Measurements from ENCODE around the gene TMEM33.

Gene TMEM33

GRCh38 chr4:41940834-41941233 is 5.6 kb downstream of the TMEM33 start:
- no peak for DNase-seq

GRCh38 chr4:41943506-41943905 is 8.3 kb downstream of the TMEM33 start:
- no peak for DNase-seq

GRCh38 chr4:41944089-41944488 is 8.9 kb downstream of the TMEM33 start:
- DNase-seq, result no peak

- DNase-seq, result no peak
Observed at GRCh38 chr4:41949531-41949930, 14.3 kb downstream of the TMEM33 start.

- peak; percentile 26 to 47 (median 47) for DNase-seq
Observed at GRCh38 chr4:41957634-41958033, 22.4 kb downstream of the TMEM33 start.

- DNase-seq, result peak; percentile 55 to 61 (median 61)
Observed at GRCh38 chr4:41963105-41963504, 27.9 kb downstream of the TMEM33 start.

GRCh38 chr4:41964401-41964800 is 29.2 kb downstream of the TMEM33 start:
- DNase-seq, result no peak

GRCh38 chr4:41967392-41967791 is 32.2 kb downstream of the TMEM33 start:
- DNase-seq, result no peak

- peak; percentile 66 to 77 (median 67) for DNase-seq
Observed at GRCh38 chr4:41969671-41970070, 34.4 kb downstream of the TMEM33 start.

GRCh38 chr4:41975341-41975740 is 40.1 kb downstream of the TMEM33 start:
- no peak for DNase-seq

GRCh38 chr4:41976775-41977516 is 41.7 kb downstream of the TMEM33 start:
- DNase-seq, result no peak

GRCh38 chr4:41977709-41978108 is 42.5 kb downstream of the TMEM33 start:
- peak; percentile 46 to 60 (median 47) for DNase-seq

- DNase-seq, result no peak
Observed at GRCh38 chr4:41981456-41981855, 46.2 kb downstream of the TMEM33 start, which contains the start of gene DCAF4L1. Gene DCAF4L1, plus strand, starts transcription at chr4:41981756. Its CDS starts 37 bp downstream, at chr4:41981793.

- DNase-seq, result no peak
Observed at GRCh38 chr4:41982716-41983115, 47.5 kb downstream of the TMEM33 start.

- DNase-seq, result no peak
Observed at GRCh38 chr4:41985151-41985550, 49.9 kb downstream of the TMEM33 start.

- DNase-seq, result no peak
Observed at GRCh38 chr4:41989994-41990364, 54.8 kb downstream of the TMEM33 start.

GRCh38 chr4:41990365-41991111 is 55.3 kb downstream of the TMEM33 start, which contains the start of gene SLC30A9:
Gene SLC30A9, plus strand, starts transcription at chr4:41990530. Its CDS starts 122 bp downstream, at chr4:41990652.
- DNase-seq, result peak; percentile 95 to 98 (median 97)

GRCh38 chr4:41991916-41992767 is 56.9 kb downstream of the TMEM33 start:
- DNase-seq, result no peak

- DNase-seq, result no peak
Observed at GRCh38 chr4:41992967-41993857, 58.0 kb downstream of the TMEM33 start.

GRCh38 chr4:41994461-41994985 is 59.3 kb downstream of the TMEM33 start:
- DNase-seq, result no peak

- no peak for DNase-seq
Observed at GRCh38 chr4:41998019-41998418, 62.8 kb downstream of the TMEM33 start.

- no peak for DNase-seq
Observed at GRCh38 chr4:41999321-41999720, 64.1 kb downstream of the TMEM33 start.
